K562 (cell line): ENCODE results near the gene RASAL1. TPM values are rescaled to one million over a fixed set of nuclear protein-coding genes. Genes with fewer than 3 reads are reported as not detected.

Experiments used
- CHD1 ChIP-seq: fragments of 200-600 bp; sonication (generic); IDR thresholded peaks from one replicate; pipeline ENCODE4 v1.6.1; 2012; ENCODE audit warnings: mild to moderate bottlenecking, moderate library complexity, low read length, inconsistent platforms
- CREM ChIP-seq: IDR thresholded peaks from 2 replicates; pipeline ENCODE4 v1.6.1; 2014; ENCODE audit warnings: antibody characterized with exemption, low read depth
- EGR1 ChIP-seq: fragments of 450-650 bp; conservative IDR thresholded peaks from 2 replicates; pipeline ENCODE4 v1.6.1; 2017; ENCODE audit warnings: mild to moderate bottlenecking
- FIP1L1 ChIP-seq: fragments of 200-400 bp; formaldehyde crosslinking; IDR thresholded peaks from 2 replicates; pipeline ENCODE4 v1.6.1; 2018; ENCODE audit warnings: mild to moderate bottlenecking, low read depth, low read length; ENCODE audit not compliant: poor library complexity, severe bottlenecking
- FOSL1 ChIP-seq: fragments of 200-800 bp; sonication (Bioruptor generic); conservative IDR thresholded peaks from 2 replicates; pipeline ENCODE4 v1.6.1; 2016; ENCODE audit warnings: missing genetic modification characterization, missing compliant biosample characterization
- LEF1 ChIP-seq: fragments of 450-650 bp; IDR thresholded peaks from 2 replicates; pipeline ENCODE4 v1.6.1; 2016; ENCODE audit warnings: mild to moderate bottlenecking
- NFE2 ChIP-seq: IDR thresholded peaks from 2 replicates; pipeline ENCODE4 v1.6.1; 2014; ENCODE audit warnings: antibody characterized with exemption, low read depth
- RUNX1 ChIP-seq: sonication (generic); IDR thresholded peaks from 2 replicates; pipeline ENCODE4 v1.6.1; 2016; ENCODE audit warnings: antibody characterized with exemption, low read depth
- SAFB2 ChIP-seq: fragments of 200-400 bp; formaldehyde crosslinking; IDR thresholded peaks from 2 replicates; pipeline ENCODE4 v1.6.1; 2018; ENCODE audit warnings: borderline replicate concordance, low read length, low read depth, moderate library complexity; ENCODE audit not compliant: severe bottlenecking
- THAP12 ChIP-seq: fragments of 250-450 bp; sonication (Bioruptor Pico); IDR thresholded peaks from 2 replicates; pipeline ENCODE4 v1.9.0; 2021; ENCODE audit warnings: mild to moderate bottlenecking, inconsistent platforms
- ZNF184 ChIP-seq: sonication (generic); formaldehyde crosslinking; IDR thresholded peaks from 2 replicates; pipeline ENCODE4 v1.5.0; 2020; ENCODE audit warnings: missing genetic modification reagents
- polyA plus RNA-seq, 8 experiments: library from polyadenylated mRNA; depleted of rRNA in 4 of 8; stranded (reverse) in 5 of 8; unstranded in 3 of 8; fragments of >200 nt; fragmentation: Nextera tagmentation in 2 of 8; fragmentation: Illumina TruSeq in 1 of 8; extraction: Ambion mirVana in 2 of 8; extraction: Trizol in 1 of 8; gene quantifications; 2 replicates each; pipeline versions ENCODE4 v1.2.1 to v1.2.3, GENCODE V29; 2011 to 2014; ENCODE audit warnings: inconsistent platforms in 1 of 8, missing spikeins in 1 of 8
- total RNA-seq, 7 experiments: library from RNA; depleted of rRNA in 6 of 7; stranded (reverse); fragments of >200 nt in 6 of 7; fragmentation: Illumina TruSeq in 2 of 7; extraction: Trizol in 2 of 7; gene quantifications; 2 replicates each; pipeline versions ENCODE4 v1.2.1 to v1.2.3, GENCODE V29; 2011 to 2021; ENCODE audit warnings: low replicate concordance in 1 of 7
- TF ChIP-seq, protein P1 (sequence below), 2 experiments: IDR thresholded peaks in 1 of 2; conservative IDR thresholded peaks in 1 of 2; 2 replicates each; pipeline ENCODE4 v1.6.1; 2016; ENCODE audit warnings: low read depth in 2 of 2, mild to moderate bottlenecking in 1 of 2, missing compliant biosample characterization in 1 of 2, missing genetic modification characterization in 1 of 2, moderate library complexity in 1 of 2
- TF ChIP-seq, protein P2 (sequence below), 2 experiments: fragments of 450-650 bp; formaldehyde crosslinking in 1 of 2; IDR thresholded peaks; 2 replicates each; pipeline versions ENCODE4 v1.4.0 to v1.6.1; 2014 to 2020; ENCODE audit warnings: mild to moderate bottlenecking in 2 of 2, borderline replicate concordance in 1 of 2, low read depth in 1 of 2

Gene RASAL1
- total and polyA plus RNA-seq, 9 of the 15 experiments (the other 6 are each of a cell fraction or from before 2014, with no cell fraction given): 0.06 to 0.16 (median 0.14) TPM; not detected in 6

- TF ChIP-seq, protein P1, sequence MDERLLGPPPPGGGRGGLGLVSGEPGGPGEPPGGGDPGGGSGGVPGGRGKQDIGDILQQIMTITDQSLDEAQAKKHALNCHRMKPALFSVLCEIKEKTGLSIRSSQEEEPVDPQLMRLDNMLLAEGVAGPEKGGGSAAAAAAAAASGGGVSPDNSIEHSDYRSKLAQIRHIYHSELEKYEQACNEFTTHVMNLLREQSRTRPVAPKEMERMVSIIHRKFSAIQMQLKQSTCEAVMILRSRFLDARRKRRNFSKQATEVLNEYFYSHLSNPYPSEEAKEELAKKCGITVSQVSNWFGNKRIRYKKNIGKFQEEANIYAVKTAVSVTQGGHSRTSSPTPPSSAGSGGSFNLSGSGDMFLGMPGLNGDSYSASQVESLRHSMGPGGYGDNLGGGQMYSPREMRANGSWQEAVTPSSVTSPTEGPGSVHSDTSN (CRISPR knock-in tag; IDR thresholded peaks at IDR 0.05; ENCODE audit: low read depth): no peak
- TF ChIP-seq, protein P1 (tag; conservative IDR thresholded peaks at IDR 0.05; ENCODE audit: low read depth): no peak
- TF ChIP-seq, protein P2, sequence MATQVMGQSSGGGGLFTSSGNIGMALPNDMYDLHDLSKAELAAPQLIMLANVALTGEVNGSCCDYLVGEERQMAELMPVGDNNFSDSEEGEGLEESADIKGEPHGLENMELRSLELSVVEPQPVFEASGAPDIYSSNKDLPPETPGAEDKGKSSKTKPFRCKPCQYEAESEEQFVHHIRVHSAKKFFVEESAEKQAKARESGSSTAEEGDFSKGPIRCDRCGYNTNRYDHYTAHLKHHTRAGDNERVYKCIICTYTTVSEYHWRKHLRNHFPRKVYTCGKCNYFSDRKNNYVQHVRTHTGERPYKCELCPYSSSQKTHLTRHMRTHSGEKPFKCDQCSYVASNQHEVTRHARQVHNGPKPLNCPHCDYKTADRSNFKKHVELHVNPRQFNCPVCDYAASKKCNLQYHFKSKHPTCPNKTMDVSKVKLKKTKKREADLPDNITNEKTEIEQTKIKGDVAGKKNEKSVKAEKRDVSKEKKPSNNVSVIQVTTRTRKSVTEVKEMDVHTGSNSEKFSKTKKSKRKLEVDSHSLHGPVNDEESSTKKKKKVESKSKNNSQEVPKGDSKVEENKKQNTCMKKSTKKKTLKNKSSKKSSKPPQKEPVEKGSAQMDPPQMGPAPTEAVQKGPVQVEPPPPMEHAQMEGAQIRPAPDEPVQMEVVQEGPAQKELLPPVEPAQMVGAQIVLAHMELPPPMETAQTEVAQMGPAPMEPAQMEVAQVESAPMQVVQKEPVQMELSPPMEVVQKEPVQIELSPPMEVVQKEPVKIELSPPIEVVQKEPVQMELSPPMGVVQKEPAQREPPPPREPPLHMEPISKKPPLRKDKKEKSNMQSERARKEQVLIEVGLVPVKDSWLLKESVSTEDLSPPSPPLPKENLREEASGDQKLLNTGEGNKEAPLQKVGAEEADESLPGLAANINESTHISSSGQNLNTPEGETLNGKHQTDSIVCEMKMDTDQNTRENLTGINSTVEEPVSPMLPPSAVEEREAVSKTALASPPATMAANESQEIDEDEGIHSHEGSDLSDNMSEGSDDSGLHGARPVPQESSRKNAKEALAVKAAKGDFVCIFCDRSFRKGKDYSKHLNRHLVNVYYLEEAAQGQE (IDR thresholded peaks at IDR 0.05; ENCODE audit: borderline replicate concordance): no peak; the same call in 1 of the 2 replicates
- TF ChIP-seq, protein P2 (CRISPR knock-in tag; IDR thresholded peaks at IDR 0.05; ENCODE audit: low read depth): no peak
- no peak for TF ChIP-seq FOSL1 (tag)
- no peak for TF ChIP-seq SAFB2
- no peak for TF ChIP-seq ZNF184 (CRISPR knock-in tag)
- no peak for TF ChIP-seq FIP1L1
- TF ChIP-seq LEF1: peak; percentile 84
- TF ChIP-seq RUNX1: no peak
- TF ChIP-seq NFE2: peak; percentile 29; the same call in 1 of the 2 replicates
- peak; percentile 78 for TF ChIP-seq CREM
- TF ChIP-seq THAP12 (CRISPR knock-in tag): no peak
- TF ChIP-seq CHD1: no peak
- peak; percentile 91 for TF ChIP-seq EGR1
Measured at GRCh38 chr12:113136128-113136989, 798 bp upstream of the RASAL1 start (continued).
